DMS153 treated with DMSO at 0.1 percent for 48 hours (cell line): ENCODE results near the gene NELFCD.

Source experiments
- DNase-seq: peaks from one replicate; lab custom pipeline; 2025; ENCODE audit not compliant: unreplicated experiment; lab: John Stamatoyannopoulos, UW

NELFCD gene

DNA sequence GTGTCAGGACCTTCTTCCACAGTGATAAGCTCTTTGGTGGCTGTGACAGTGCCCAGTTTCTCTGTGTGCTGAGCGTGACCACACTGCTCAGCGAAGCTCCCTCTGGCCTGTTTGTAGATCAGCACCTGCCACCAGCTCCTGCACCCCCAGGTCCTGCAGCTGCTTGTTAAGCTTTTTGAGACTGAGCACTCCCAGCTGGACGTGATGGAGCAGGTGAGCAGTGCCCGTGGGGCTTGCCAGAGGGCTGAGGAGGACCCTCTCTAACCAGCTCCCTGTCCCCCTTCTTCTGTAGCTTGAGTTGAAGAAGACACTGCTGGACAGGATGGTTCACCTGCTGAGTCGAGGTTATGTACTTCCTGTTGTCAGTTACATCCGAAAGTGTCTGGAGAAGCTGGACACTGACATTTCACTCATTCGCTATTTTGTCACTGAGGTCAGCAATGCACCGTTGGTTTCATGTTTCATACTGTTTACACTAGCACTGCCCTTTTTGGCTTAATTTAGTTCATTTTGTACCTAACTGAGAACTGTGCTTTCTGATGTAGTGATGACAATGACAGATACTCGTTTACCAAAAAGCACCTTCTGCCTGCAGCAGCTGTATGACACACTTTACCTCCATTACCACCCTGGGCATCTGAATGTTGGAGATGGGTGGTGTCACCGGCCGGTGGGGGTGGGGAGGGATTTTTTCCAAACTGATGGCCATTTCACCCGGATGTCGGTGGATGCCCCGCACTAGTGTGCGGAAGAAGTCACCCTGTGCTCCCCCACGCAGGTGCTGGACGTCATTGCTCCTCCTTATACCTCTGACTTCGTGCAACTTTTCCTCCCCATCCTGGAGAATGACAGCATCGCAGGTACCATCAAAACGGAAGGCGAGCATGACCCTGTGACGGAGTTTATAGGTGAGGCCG is 12.5 kb downstream of the NELFCD start:
- DNase-seq = no peak

DNA sequence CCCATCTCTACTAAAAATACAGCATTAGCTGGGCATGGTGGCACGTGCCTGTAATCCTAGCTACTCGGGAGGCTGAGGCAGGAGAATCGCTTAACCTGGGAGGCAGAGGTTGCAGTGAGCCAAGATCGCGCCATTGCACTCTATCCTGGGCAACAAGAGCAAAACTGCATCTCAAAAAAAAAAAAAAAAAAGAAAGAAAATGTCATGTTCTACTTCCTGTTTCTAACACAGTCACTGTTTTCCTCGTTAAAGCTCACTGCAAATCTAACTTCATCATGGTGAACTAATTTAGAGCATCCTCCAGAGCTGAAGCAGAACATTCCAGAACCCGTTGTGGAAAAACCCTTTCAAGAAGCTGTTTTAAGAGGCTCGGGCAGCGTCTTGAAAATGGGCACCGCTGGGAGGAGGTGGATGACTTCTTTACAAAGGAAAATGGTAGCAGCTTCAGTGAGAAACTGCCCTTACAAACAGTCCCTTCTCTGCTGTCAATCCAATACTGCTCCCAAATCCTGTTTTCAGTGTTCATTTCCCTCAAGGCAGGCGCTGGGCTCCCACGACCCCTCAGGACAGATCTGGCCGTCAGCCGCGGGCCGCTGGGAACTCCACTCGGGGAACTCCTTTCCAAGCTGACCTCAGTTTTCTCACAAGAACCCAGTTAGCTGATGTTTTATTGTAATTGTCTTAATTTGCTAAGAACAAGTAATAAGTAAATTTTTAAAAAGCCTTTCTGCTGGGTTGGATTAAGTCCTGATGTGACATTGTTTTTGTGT is 13.5 kb downstream of the NELFCD start:
- DNase-seq = no peak

DNA sequence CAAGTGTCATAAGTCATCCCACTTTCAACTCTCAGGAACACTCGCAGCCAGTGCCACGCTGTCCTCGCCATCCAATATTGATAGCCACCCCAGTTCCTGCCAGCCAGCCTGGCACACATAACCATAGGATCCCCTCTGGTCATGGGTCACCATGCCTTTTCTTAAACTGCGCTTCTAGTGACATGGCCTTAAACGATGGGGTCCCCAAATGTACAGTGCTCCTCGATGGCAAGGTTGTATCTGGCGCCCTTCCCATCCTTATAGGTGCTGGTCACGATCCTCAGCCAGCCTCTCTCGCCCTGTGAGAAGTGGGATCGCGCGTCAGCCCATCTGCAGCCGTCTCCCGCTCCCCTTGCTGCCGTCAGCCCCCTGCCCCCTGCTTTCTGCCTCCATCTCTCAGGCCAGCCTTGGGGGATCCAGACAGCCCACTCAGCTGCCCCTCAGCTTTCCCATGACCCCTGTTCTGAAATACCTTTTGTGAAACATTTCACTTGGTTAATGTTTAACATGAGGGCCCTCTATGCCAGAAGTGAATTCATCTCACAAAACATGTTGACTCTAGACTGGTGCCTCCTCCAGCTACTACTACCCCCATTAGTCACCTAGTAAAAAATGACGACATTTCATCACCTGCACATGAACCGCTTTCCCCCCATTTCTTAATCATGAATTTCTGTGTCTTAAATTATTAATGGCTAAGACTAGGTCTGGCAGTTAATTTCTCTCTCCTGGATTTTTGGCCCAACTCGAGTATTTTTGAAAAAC is 14.6 kb downstream of the NELFCD start:
- no peak for DNase-seq

DNA sequence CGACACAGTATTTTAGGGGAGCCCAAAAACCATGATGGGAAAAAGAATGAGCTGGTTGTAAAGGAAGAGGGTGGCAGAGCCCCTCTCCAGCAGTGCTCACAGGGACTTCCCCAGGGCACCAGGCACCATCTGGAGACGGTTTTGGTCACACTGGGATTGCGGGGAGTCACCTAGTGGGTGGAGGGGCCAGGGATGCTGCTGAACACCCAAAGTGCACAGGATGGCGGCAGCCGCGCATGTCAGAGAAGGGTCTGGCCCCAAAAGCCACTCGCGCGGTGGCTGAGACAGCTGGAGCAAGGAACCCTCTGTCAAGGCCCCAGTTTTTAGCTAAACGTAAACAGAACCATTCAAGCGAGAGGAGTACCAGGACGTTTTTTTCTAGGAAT is 15.2 kb downstream of the NELFCD start:
- DNase-seq = no peak

DNA sequence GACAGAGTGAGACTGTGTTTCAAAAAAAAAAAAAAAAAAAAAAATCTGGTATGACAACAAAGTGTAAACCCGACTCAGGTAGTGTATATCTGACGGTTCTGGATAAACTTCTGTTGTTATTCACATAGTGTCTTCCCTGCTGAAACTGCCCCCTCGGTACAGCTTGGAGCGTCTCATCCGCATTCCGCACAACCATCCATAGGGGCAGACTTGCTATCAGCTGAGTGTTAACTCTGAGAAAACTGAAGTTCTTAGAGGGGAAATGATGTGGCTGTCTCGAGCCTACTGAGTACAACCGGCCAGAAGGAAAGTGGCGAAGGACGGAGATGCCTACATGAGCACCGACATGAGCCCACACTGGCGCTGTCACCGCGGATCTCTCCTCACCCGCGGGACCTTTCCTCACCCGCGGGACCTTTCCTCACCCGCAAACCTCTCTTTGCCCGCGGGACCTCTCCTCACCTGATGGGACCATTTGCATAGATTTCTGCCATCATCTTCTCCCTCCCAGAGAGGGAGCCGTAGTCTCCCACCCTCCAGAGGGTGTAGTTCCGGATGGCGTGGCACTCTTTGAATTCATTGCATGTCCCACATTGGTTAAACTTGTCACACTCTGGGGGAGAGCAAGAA is 16.2 kb downstream of the NELFCD start:
- DNase-seq = no peak

DNA sequence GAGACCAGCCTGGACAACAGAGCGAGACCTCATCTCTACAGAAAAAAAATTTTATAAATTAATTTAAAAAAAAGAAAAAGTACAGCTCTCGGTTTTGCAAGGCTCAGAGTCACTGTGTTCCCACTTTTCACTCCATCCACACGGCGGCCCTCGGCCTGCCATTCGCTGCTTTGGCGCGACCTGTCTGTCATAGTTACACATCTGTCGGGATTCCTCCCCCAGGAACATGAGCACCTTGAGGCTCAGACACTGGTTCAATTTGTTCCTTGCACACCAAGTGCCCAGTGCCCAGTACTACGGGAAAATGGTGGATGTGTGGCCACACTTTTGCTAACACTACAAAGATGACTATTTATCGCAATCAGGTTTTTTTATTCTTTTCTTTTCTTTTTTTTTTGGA is 17.6 kb downstream of the NELFCD start:
- DNase-seq = no peak

DNA sequence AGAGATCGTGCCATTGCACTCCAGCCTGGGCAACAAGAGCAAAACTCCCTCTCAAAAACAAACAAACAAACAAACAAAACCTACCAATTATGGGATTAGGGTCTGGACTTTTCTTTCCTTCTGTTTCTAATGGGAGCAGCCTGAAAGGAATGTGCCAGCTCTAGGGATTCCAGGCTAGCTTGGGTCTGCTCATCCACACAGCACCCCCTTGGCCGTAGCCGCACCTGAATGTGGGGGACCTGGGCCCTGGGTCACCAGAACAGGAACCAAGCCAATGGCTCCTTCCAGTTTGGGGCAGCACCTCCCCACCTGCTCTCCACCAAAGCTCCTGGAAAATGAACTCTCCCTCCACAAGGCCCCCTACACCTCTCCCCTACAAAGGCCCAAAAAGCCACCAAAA is 19.3 kb downstream of the NELFCD start:
- no peak for DNase-seq

DNA sequence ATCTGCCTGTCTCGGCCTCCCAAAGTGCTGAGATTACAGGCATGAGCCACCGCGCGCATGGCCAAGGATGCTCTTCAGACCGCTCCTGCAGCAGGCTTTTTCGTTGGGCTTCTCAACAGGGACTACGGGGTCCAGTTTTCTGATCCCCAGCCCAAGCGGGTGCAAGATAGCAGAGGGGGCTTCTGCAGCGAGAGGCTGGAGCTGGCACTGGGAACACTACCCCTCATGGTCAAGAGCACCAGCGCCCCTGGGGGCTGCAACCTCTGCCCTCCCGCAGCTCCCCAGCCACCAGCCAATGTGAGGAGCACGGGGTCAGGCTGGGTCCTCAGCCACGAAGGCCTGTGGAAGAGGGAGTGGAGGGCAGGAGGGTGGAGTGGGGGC is 20.0 kb downstream of the NELFCD start:
- no peak for DNase-seq

DNA sequence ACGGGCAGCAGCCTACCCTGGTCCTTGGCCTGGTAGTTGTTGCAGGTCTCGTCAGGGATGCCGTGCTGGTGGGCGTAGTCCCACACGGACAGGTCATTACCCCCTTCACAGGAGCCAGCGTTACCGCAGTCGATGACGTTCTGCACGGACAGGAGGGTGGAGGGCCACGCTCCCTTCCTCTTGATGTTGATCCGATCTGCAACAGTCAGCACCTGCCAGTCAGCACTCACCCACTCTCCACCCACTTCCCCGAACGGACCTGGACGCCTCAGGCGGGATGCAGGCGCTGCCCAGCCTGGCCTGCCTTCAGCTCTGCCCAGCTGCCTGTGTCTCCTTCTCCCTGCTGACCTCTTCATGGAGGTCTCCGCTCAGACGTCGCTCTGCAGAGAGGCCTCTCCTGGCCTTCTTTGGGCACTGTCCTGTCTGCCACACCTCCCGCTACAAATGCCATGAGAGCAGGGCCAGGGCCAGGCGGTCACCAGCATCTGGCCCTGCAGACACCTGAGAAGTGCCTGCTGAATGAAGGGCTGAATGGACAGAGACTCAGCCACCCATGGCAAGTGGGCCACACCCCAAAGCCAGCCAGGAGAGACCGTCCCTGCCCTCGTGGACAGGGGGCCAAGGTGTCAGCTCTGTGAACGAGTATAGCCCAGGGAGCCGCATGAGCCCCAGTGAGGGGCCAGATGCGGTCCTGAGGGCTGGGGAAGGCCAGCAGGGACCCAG is 20.6 kb downstream of the NELFCD start:
- DNase-seq = no peak

DNA sequence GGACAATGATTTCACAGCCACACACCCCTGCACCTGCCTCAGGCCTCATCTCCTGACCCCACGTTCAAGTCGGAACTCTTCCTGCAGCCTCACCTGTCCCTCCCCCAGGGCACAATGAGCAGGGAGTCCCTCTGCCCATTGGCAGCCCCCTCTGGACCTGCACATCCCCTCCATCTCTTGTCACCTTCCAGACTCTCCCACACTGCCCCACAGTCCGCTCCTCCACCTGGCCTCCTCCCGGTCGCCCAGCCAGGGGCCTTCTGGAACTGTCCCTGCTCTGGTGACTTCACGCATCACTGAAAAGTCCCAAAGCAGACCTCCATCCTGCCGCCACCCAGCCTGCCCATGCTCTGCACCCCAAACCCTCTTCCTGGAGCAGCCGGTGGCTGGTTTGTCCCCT is 21.3 kb downstream of the NELFCD start:
- no peak for DNase-seq

DNA sequence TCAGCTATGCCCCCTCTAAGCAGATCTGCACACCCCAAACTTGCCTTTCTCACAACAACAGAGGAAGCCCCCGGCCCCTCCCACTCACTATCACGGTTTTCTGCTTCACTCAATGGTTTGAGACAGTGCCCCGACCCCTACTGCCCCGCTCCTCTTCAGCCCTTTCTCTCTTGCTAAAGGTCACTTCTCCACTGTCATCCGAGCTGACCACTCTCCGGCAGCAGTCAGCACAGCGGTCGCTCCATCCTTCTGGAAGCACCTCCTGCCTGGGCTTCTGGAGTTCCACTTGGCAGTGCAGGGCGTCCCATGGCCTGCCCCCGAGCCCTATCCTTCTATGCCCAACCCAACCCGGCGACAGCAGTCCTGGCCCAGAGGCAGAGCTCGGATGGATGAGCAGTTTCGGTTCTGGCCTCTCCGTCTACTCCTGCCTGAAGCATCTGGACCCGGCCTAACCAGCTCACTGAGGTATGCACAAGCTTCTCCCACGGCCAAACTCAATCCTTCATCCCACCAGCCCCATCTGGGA is 21.9 kb downstream of the NELFCD start:
- DNase-seq = no peak

DNA sequence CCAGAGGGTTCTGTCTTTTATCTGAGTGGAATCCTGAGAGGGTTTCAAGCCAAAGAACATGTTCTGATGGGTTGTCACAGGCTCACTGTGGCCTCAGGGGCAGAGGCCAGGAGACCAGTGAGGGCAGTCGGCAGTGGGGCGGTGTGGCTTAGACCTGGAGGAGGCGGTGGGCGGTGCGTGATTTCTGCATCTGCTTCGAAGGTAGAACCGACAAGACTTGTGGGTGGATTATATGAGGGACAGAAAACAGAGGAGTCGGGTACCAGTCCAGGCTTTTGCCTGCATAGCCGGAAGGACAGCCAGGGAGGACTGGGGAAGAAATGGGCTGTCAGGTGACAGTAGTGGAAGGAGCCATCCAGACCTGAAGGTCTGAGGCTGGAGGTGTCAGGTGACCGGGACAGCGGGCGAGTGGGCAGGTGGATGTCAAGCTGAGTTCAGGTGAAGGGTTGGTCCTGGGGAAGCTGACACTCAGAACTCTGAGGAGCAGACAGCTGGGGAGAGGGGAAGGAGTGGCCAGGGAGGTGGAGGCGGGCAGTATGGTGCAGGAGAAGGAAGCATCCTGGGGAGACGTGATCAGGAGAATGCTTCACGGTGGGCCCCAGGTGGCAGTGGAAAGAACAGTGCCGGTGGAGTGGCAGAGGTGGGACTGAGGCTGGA is 22.9 kb downstream of the NELFCD start:
- no peak for DNase-seq

DNA sequence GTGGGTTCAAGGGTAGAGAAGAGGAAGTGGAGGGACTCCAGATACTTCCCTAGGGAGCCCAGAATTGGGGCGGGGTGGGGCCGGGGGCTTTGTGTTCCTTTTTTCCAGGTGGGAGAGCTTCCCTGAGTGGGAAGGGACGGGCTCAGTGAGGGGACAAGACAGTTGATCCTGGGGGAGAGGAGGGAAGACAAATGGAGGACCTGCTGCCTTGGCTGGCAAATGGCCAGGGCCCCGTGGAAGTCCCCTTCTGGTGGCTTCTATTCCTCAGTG is 23.4 kb downstream of the NELFCD start:
- DNase-seq = no peak

DNA sequence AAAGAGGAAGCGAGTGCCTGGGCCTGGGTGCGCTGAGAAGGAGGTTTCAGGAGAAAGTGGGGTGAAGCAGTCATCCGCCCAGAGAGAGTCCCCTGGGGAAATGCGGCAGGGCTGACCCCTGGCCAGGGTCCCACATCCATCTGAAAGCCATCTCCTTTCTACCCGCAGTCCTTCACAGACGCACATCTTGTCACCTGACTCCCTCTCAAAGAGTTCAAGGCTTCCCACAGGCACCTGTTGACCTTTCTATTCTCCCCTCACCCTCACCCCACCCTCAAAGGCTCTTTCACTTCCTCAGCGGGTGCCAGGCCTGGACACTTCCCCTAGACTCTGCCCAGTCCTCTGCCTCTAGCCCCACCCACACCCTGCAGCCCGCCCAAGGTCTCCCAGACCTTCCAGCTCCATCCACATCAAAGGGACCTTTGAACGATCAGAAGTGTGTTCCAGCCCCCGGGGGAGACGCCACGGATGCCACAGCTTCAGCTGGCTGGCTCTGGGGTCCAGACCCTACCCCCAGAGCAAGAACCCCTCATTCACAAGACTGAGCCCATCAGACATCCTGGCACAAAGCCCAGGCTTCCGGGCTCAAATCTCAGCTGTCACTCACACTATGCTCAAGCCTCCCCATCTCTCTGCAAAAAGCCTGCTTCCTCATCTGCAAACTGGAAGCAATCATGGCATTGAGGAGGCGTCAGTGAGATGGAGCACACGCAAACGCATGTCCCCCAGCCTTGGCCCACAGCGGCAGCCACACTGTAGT is 23.9 kb downstream of the NELFCD start:
- no peak for DNase-seq

DNA sequence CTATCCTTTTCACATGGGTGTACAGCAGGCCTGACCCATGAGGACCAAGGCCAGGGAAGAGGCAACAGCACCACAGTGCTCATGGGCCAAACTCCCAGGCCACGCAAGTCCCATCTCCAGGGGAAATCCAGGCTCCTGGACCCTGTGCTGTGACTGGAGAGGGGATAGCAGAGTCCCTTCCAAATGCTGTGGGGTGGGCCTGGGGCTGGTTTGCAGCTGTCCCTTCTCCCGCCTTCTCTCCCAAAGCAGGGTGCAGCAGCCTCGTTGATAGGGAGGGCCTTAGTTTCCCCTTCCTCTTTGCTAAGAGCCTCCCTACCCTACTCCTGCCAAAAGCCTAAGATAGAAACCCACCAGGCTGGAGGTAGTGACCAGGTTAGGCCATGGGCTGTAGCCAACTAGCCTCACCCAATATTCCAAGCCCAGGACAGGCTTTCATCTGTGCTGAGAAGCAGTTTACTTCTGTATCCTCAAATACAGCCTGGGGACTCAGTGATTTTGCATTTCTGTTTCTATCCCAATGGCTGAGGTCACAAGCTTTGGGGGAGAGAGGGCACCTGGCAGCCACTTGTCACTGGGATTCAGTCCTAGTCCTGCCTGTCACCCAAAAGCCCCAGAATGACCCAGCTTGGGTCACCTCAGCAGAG is 24.6 kb downstream of the NELFCD start:
- no peak for DNase-seq

DNA sequence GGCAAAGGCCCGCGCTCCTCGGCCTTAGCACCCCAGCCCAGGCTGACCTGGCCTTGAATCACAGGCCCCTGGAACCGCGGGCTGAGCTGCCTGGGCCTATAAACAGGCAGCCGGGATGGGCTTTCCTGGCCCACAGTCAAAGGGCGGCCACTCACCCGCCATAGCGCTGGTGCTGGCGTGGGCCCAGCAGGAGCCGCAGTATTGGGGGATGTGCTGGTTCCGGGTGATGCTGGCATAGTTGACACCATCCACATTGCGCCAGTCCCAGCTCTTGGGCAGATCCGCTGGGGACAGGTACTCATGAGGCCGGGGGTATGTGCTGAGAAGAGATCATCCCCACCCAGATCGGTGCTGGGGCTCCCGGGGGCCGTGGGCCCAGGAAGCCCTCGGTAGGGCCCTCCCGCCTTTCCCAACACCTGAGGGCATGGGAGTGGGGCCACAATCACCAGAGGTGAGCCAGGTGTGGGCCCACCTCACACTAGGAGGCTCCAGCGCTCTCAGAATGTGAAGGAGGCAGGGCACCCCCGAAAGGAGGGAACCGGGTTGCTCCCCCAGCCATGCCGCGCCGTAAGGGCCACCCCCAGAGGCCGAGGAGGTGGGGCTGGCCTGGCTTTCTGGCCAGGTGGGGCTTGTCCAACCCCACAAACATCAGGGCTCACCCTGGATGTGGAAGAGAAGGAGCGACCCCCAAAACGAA is 25.3 kb downstream of the NELFCD start:
- DNase-seq = no peak

DNA sequence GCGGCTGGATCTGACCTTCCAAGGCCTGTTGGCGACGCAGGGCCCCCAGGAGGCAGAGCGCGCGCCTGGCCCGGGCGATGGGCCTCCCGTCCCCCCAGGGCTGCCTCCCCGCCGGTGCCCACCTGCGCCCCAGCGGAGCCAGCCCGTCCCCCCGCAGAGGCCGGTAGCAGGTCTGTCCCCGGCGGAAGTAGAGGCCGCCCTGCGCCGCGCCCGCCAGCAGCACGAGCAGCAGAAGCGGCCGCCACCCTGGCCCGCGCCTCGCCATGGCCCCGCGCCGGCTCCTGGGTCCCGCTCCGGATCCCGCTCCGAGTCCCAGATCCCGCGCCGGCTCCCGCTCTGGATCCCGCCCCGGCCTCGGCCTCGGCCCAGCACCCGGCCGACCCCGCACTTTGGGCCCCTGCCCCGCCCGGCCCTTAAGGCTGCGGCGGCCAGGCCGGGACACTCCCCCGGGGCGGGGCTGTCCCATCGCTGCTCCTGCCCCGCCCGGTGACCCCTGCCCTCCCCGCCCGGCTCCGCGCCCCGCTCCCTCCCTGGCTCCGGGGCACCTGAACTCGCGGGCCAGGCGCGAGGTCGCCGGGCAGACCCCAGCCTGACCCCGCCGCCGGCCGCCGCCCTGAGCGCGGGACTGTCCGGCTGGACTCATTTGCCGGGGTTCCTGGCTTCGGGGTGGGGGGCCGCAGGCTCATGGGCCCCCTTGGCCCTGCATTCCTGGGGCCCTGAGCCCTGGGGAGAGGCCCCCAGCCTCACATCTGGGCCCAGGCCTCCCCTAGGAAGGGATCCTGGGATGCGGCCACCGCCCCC is 26.0 kb downstream of the NELFCD start, which contains the start of gene CTSZ:
TSS of gene CTSZ (minus strand) at position 391 of the 801 bp plus-strand sequence. CDS start at position 265, 126 bp downstream.
- no peak for DNase-seq
